ENCODE measurements around the gene KIF3C.

- no peak for TF ChIP-seq CTCF (conservative IDR thresholded peaks at IDR 0.05; ENCODE audit: low read depth, low read length)
- TF ChIP-seq EZH2phosphoT487 (IDR thresholded peaks at IDR 0.05; ENCODE audit: borderline replicate concordance, low read length): no peak
Measured at GRCh38 chr2:26017464-26018183, 35.3 kb upstream of the KIF3C start.

All from PC-3 (cell line).